ENCODE results near the gene CLDN25.
"Not testable (repeated sequence)": the region's sequence is repeated elsewhere in the genome, so short reads cannot be mapped to it uniquely, and the experiment has no call there.

Gene CLDN25

DNA sequence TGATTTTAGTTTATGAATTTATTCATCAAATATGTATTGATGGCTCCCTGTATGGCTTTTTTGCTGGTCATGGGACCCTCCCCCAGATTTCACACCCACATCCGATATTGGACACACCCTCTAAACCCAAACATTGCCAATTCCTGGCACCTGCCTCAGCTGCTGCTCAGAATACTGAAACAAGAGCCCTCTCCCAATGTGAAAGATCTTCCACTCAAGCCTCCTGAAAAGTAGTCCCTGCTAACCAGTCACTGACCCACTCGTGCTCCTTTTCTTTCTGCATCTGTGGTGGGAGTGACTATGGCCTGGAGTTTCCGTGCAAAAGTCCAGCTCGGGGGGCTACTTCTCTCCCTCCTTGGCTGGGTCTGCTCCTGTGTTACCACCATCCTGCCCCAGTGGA is at the start of gene CLDN25:
CLDN25 (plus strand) TSS at position 301 of the 400 bp plus-strand sequence; CDS start at position 301, 0 bp downstream.
- Mint-ChIP-seq H3K4me1 (ENCODE audit: low read depth) (peaks cover 4% of the 10 kb centered on the region), H3K9me3 (no peaks in the 10 kb centered on the region), H3K4me3 (no peak within 1 kb of the TSS)

DNA sequence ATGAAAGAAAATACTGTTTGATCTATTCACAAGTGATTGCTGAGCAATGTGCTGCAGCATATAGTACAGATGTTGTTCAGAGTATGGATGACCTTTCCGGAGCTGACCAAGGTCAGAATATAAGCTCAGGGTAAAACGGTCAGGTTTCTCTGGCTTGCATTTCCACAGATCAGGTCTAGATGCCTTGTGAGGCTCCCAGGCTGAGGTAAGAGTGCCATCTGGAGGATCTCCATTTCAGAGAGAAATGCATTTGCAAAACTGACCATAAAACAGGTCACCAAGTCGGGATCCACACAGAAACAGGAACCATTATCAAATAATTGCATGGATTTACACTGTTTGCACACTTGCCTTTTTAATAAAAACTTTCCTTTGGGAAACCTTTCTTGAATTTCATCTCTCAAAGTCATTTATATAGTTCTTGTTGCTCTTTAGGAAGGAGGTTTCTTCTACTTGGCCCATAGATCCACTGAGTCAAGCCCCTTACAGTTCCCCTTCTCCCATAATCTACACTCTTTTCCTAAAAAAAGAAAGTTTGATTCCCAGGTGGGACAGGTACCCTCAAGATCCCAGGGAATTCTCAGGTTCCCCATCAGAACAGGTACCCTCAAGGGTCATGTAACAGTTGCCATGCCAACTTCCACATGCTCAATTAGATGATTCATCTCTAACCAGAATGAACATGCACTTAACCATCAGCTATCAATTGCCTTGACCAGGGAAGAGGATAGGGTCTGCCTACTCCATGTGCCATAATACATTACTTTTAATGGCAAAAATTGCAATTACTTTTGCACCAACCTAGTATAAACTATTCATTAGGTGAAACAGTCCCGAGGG is 48.5 kb upstream of the CLDN25 start:
- H3K27ac Mint-ChIP-seq = no peak overlapping the region
- DNase-seq = no peak
- peaks cover 52% of the 10 kb centered on the region for H3K36me3 Mint-ChIP-seq (ENCODE audit: low read depth)

More for the DNA sequence above, at the start of gene CLDN25:
- no peaks in the 10 kb centered on the region for H3K36me3 Mint-ChIP-seq (ENCODE audit: low read depth)
- peaks cover 22% of the 10 kb centered on the region for H3K27me3 Mint-ChIP-seq
- no peak for DNase-seq
- no peak within 1 kb of the TSS for H3K27ac Mint-ChIP-seq

DNA sequence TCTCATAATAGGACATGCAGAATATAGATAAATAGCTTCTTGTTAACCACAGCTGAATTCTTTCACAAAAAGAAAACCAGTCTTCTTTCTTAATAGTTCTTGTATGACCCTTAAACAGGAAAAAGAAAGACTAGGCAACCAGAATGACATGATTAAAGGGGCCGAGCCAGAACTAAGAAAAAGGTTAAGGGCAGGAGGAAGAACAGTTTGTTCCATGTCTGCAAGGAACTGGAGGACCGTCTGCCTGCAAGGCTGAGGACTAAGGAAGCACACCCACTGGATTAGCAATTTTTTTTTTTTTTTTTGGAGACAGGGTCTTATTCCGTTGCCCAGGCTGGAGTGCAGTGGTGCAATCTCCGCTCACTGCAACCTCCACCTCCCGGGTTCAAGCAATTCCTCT is 47.5 kb upstream of the CLDN25 start:
- H3K4me1 Mint-ChIP-seq (ENCODE audit: low read depth) = peaks cover 9% of the 10 kb centered on the region
- no peaks in the 10 kb centered on the region for H3K9me3 Mint-ChIP-seq
- H3K27me3 Mint-ChIP-seq = no peaks in the 10 kb centered on the region
- no peak overlapping the region for H3K27ac Mint-ChIP-seq
- DNase-seq = no peak
- H3K4me3 Mint-ChIP-seq = no peak overlapping the region
- H3K36me3 Mint-ChIP-seq (ENCODE audit: low read depth) = peaks cover 62% of the 10 kb centered on the region

More for the DNA sequence above, 48.5 kb upstream of the CLDN25 start:
- H3K9me3 Mint-ChIP-seq = no peaks in the 10 kb centered on the region
- peaks cover 2% of the 10 kb centered on the region for H3K4me1 Mint-ChIP-seq (ENCODE audit: low read depth)
- H3K4me3 Mint-ChIP-seq = no peak overlapping the region
- H3K27me3 Mint-ChIP-seq = no peaks in the 10 kb centered on the region

DNA sequence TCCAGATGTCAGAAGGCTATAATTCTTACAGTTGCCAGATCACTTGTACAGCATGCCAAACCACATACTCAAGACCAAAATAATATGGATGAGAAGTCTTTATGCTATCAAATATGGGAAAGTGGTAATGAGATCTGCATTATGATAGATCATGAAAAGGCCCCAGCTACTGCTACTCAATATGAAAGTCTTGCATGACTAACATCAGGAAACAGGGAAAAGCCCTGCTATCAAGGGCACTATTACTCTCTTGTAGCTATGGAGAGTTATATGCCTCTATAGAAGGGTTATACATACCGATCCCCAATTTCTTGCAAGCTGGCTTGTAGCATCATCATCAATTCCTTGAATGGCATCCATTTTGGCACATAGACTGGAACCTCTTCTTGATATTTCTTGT is 43.3 kb upstream of the CLDN25 start:
- Mint-ChIP-seq H3K36me3 (ENCODE audit: low read depth) (peaks cover 95% of the 10 kb centered on the region), H3K4me1 (ENCODE audit: low read depth) (peaks cover 9% of the 10 kb centered on the region), H3K4me3 (no peak overlapping the region), H3K9me3 (no peaks in the 10 kb centered on the region), H3K27me3 (no peaks in the 10 kb centered on the region), H3K27ac (peak overlapping the region; percentile 55)
- no peak for DNase-seq

DNA sequence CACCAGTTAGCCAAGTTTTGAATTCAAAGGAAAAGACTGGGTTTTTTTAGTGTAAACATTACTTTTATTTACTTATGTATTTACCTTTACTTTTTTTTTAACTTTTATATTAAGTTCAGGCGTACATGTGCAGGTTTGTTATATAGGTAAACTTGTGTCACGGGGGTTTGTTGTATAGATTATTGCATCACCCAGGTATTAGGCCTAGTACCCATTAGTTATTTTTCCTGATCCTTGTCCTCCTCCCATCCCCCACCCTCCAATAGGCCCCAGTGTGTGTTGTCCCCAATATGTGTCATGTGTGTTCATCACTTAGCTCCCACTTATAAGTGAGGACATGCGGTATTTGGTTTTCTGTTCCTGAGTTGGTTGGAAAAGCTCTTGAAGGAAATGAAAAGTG is 26.7 kb upstream of the CLDN25 start:
- Mint-ChIP-seq H3K27ac (no peak overlapping the region), H3K27me3 (no peaks in the 10 kb centered on the region), H3K36me3 (ENCODE audit: low read depth) (peaks cover 73% of the 10 kb centered on the region), H3K4me1 (ENCODE audit: low read depth) (no peaks in the 10 kb centered on the region), H3K4me3 (no peak overlapping the region), H3K9me3 (no peaks in the 10 kb centered on the region)
- no peak for DNase-seq

DNA sequence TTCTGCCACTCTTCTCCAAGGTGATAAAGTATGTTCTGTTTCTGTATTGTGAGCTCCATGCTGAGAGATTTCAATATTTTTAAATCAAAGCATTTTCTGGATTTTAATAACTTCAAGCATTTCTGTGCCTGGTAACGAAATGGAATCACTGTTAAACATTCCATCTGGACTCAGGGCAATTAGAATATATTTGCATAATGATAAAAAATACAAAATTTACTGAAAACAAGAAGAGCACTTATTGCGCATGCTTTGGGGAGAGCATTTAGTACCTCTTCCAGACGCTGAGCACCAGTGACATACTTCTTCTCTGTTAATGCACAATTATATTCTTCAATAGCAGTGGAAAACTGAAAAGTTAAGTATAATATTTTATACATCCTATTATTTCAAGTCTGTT is 19.4 kb upstream of the CLDN25 start:
- no peak overlapping the region for H3K27ac Mint-ChIP-seq
- peaks cover 86% of the 10 kb centered on the region for H3K36me3 Mint-ChIP-seq (ENCODE audit: low read depth)
- no peaks in the 10 kb centered on the region for H3K9me3 Mint-ChIP-seq

DNA sequence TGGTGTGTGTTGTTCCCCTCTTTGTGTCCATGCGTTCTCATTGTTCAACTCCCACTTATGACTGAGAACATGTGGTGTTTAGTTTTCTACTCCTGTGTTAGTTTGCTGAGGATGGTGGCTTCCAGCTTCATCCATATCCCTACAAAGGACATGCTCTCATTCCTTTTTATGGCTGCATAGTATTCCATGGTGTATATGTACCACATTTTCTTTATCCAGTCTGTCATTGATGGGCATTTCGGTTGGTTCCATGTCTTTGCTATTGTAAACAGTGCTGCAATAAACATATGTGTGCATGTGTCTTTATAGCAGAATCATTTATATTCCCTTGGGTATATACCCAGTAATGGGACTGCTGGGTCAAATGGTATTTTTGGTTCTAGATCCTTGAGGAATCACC is 16.6 kb upstream of the CLDN25 start:
- H3K27ac Mint-ChIP-seq, H3K4me3 Mint-ChIP-seq, DNase-seq, H3K9me3 Mint-ChIP-seq, H3K27me3 Mint-ChIP-seq: not testable (repeated sequence)
- H3K4me1 Mint-ChIP-seq (ENCODE audit: low read depth) = peaks cover 28% of the 10 kb centered on the region
- peaks cover 80% of the 10 kb centered on the region for H3K36me3 Mint-ChIP-seq (ENCODE audit: low read depth)

More for the DNA sequence above, 19.4 kb upstream of the CLDN25 start:
- Mint-ChIP-seq H3K27me3 (no peaks in the 10 kb centered on the region), H3K4me1 (ENCODE audit: low read depth) (peaks cover 14% of the 10 kb centered on the region), H3K4me3 (no peak overlapping the region)
- no peak for DNase-seq

DNA sequence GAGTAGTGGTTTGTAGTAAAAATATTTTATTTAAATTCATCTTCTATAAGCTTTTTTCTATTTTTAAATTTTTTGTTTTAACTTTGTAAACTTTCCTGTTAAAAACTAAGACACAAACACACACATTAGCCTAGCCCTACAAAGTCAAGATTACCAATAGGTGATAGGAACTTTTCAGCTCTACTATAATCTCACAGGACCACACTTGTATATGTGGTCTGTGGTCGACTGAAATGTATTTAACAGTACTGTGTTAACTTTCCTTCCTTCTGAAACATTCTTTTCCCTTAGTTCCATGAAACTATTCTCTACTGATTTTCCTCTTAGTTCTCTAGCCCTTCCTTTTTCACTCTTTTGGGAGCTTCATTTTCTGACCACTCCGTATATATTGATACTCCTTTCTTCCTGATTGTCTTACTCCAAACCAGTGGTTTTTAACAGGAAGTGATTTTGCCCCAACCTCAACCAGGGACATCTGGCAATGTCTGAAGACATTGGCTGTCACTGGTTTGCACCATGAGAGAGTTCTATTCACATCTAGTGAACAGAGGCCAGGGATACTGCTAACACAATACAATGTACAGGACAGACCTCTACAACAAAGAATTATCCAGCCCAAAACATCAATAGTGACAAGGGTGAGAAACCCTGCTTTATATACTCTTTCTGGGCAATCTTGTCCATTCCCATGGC is 14.9 kb upstream of the CLDN25 start:
- Mint-ChIP-seq H3K27ac (no peak overlapping the region), H3K36me3 (ENCODE audit: low read depth) (peaks cover 79% of the 10 kb centered on the region), H3K27me3 (no peaks in the 10 kb centered on the region), H3K9me3 (no peaks in the 10 kb centered on the region), H3K4me3 (no peak overlapping the region), H3K4me1 (ENCODE audit: low read depth) (peaks cover 35% of the 10 kb centered on the region)
- DNase-seq = no peak

DNA sequence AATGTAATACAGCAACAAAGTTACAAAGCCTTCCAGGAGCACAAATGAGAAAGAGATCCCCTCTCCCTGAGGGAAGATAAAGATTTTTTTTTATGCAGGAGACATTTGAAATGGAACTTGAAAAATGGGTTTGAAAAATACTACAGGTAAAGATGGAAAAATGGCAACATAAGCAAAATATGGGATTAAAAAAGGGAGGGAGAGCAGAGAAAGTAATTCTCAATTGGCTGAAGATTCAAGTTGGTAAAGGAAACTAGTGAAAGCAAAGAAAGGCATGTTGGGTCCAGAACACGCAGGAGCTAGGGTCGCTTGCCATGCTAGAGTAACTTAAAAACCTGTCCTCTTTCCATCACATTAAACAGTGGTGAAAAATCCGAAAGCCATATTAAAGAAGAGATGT is 7.6 kb upstream of the CLDN25 start:
- peaks cover 53% of the 10 kb centered on the region for H3K36me3 Mint-ChIP-seq (ENCODE audit: low read depth)
- no peaks in the 10 kb centered on the region for H3K9me3 Mint-ChIP-seq
- no peaks in the 10 kb centered on the region for H3K27me3 Mint-ChIP-seq
- H3K4me1 Mint-ChIP-seq (ENCODE audit: low read depth) = peaks cover 32% of the 10 kb centered on the region
- H3K4me3 Mint-ChIP-seq = peak overlapping the region; percentile 99
- no peak for DNase-seq
- peak overlapping the region; percentile 65 for H3K27ac Mint-ChIP-seq

DNA sequence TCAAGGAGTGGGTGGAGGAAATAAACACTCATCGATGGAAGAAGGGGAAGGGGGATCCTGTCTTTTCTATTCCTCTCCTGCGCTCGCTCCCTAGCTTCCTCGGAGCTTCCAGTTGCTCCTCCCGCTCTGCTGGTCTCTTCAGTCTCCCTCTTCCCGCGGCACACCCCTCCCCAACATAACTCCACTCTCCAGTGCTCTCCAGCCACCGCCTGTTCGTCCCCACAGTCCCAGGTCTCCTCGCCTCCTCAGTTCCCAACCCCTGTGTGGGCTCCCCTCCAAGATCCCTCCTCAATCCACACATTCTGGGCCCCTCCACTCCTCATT is 6.5 kb upstream of the CLDN25 start:
- Mint-ChIP-seq H3K27me3 (no peaks in the 10 kb centered on the region), H3K4me1 (ENCODE audit: low read depth) (peaks cover 24% of the 10 kb centered on the region), H3K9me3 (no peaks in the 10 kb centered on the region), H3K36me3 (ENCODE audit: low read depth) (peaks cover 43% of the 10 kb centered on the region), H3K4me3 (peak overlapping the region; percentile 99), H3K27ac (peak overlapping the region; percentile 99)
- DNase-seq = no peak

DNA sequence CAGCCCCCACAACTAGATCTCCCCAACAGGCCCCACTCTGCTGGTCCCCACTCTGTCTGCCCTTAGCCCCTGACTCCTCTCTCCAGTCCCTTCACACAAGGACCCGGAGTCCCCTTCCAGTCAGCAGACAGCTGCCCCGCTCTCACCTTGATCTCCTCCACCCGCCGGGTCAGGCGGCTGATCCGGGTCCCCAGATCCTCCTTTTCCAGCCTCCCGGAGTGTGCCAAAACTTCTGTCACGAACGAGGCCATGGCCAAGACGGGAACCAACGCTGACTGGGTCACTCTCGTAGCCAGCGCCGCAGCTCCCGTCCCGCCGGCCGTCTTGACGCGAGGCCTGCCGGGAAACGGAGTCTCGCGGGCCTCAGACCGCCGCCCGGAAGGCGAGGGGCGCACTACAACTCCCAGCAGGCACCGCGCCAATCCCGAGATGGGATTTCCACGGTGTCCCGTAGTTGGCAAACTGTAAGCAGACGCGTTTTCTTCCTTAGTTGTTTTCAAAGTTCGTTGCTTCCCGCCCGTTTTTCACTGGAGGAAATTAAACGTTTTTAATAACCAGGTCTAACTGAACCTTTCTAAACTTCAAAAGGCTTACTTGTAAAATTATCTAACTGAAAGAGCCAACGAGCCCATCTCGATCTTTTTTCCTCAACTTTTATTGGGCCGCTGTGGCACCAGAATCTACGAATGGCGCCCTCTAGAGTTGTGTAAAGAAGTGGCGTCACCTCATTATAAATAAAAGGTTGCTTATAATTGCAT is 6.0 kb upstream of the CLDN25 start, which contains the start of gene ZW10:
ZW10 (minus strand) TSS at position 277 of the 758 bp plus-strand sequence; CDS start at position 251, 26 bp downstream.
- Mint-ChIP-seq H3K27me3 (no peaks in the 10 kb centered on the region), H3K36me3 (ENCODE audit: low read depth) (peaks cover 37% of the 10 kb centered on the region), H3K9me3 (no peaks in the 10 kb centered on the region), H3K4me1 (ENCODE audit: low read depth) (peaks cover 22% of the 10 kb centered on the region), H3K27ac (peak within 1 kb of the TSS; percentile 99), H3K4me3 (peak within 1 kb of the TSS; percentile 99)
- DNase-seq = peak; percentile 94

DNA sequence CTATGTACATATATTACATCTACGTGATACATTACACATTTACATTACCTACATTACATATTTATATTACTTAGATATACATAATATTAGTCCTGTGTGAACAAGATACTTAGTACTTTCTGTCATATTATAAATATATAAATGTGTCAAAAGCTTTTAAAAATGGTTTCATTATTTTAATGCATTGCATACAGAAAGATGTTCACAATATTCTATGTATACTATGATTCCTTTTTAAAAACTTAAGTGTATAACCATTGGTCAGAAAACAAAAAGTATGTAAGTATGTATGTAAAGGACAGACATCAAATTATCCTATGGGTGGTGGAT is 5.5 kb upstream of the CLDN25 start:
- no peak for DNase-seq
- no peaks in the 10 kb centered on the region for H3K9me3 Mint-ChIP-seq
- peaks cover under 1% of the 10 kb centered on the region for H3K27me3 Mint-ChIP-seq
- H3K27ac Mint-ChIP-seq = peak overlapping the region; percentile 99
- H3K4me1 Mint-ChIP-seq (ENCODE audit: low read depth) = peaks cover 20% of the 10 kb centered on the region
- peak overlapping the region; percentile 99 for H3K4me3 Mint-ChIP-seq
- H3K36me3 Mint-ChIP-seq (ENCODE audit: low read depth) = peaks cover 32% of the 10 kb centered on the region

DNA sequence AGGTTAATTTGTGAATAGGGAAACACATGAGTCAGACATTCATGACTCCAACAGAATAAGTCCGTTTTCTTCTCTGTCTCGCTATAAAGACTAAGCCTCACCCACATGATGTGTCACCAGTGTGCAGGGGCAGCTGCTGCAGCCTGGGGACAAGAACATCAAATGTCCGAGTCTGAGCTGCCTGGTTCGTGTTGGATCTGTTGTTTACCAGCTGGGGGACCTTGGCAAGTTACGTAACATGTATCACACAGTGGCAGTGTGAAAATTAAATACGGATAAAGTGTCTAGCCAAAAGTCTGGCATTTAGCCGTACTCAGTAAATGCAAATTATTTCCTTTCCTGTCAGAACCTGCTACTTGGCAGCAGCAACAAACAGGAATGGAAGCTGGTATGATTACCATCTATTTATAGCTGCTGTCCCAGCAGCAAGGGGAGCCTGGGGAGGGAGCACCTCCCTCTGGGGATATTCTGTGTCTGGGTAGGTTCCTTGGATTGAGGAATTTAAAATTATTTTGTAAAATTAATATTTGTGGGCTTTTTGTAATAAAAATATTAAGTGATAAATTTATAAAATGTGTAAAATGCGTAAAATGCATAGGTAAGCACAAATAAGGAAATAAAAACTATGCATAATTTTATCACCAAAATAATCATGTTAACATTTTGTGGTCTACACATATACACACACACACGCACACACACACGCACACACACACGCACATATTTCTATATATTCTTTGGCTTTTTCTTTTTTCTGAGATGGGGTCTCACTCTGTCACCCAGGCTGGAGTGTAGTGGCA is 1.3 kb upstream of the CLDN25 start:
- no peak overlapping the region for H3K4me3 Mint-ChIP-seq
- H3K27ac Mint-ChIP-seq = no peak overlapping the region
- no peaks in the 10 kb centered on the region for H3K9me3 Mint-ChIP-seq
- peaks cover 5% of the 10 kb centered on the region for H3K4me1 Mint-ChIP-seq (ENCODE audit: low read depth)
- no peak for DNase-seq
- H3K27me3 Mint-ChIP-seq = peaks cover 17% of the 10 kb centered on the region
- H3K36me3 Mint-ChIP-seq (ENCODE audit: low read depth) = peaks cover 4% of the 10 kb centered on the region

DNA sequence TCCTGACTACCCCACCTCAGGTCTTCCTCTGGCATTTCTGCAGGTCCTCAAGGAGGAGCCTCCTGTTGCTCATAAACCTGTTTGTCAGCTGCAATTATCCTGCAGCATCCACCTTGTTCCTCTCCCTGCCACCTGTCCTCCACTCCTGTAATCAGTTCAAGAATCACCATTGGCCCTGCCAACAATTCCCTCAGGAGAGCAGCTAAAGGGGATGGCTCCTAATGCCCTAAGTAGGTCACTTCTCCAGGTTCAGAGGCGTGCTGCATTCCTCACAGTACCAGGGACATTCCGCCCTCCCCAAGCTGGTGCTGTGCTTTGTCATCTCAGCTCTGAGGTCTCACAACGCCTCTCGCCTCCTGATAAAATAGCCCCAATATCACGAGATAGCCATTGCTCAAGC is 2.1 kb downstream of the CLDN25 start:
- Mint-ChIP-seq H3K9me3 (no peaks in the 10 kb centered on the region), H3K27me3 (peaks cover 26% of the 10 kb centered on the region), H3K36me3 (ENCODE audit: low read depth) (no peaks in the 10 kb centered on the region), H3K4me3 (no peak overlapping the region), H3K27ac (no peak overlapping the region), H3K4me1 (ENCODE audit: low read depth) (no peaks in the 10 kb centered on the region)
- DNase-seq = no peak
